NCI-H2196 (cell line): Measurements from ENCODE around the gene FGF18.
A peak's percentile ranks its signal among the peaks of the same experiment; 100 is the strongest.
"Not testable (repeated sequence)": the region's sequence is repeated elsewhere in the genome, so short reads cannot be mapped to it uniquely, and the experiment has no call there.

Source experiments
- DNase-seq: peaks from one replicate; lab custom pipeline; 2025; ENCODE audit not compliant: unreplicated experiment; lab: John Stamatoyannopoulos, UW

FGF18 gene

GRCh38 chr5:171418982-171419687 lies at the start of gene FGF18:
Gene FGF18 (plus strand): TSS chr5:171419647. CDS start chr5:171420200, 553 bp downstream.
- peak; percentile 57 for DNase-seq

GRCh38 chr5:171369898-171370297 lies 49.5 kb upstream of the FGF18 start:
- DNase-seq = no peak

- not testable (repeated sequence) for DNase-seq
These were observed 48.6 kb upstream of the FGF18 start for GRCh38 chr5:171370881-171371280.

- no peak for DNase-seq
These were observed 48.1 kb upstream of the FGF18 start for GRCh38 chr5:171371326-171371725.

GRCh38 chr5:171379961-171380360 lies 39.5 kb upstream of the FGF18 start:
- no peak for DNase-seq

GRCh38 chr5:171384416-171384815 lies 35.0 kb upstream of the FGF18 start:
- not testable (repeated sequence) for DNase-seq

- not testable (repeated sequence) for DNase-seq
These were observed 34.4 kb upstream of the FGF18 start for GRCh38 chr5:171384999-171385398.

- DNase-seq = no peak
These were observed 33.3 kb upstream of the FGF18 start for GRCh38 chr5:171386006-171386671.

- no peak for DNase-seq
These were observed 32.5 kb upstream of the FGF18 start for GRCh38 chr5:171386861-171387344.

GRCh38 chr5:171387345-171387969 lies 32.0 kb upstream of the FGF18 start, which contains the start of gene NPM1:
Gene NPM1 (plus strand): TSS chr5:171387849. CDS start chr5:171387949, 100 bp downstream.
- DNase-seq = peak; percentile 98

GRCh38 chr5:171387970-171388815 lies 31.3 kb upstream of the FGF18 start:
- DNase-seq = peak; percentile 74

GRCh38 chr5:171388816-171389168 lies 30.7 kb upstream of the FGF18 start:
- no peak for DNase-seq

GRCh38 chr5:171390883-171391677 lies 28.4 kb upstream of the FGF18 start:
- no peak for DNase-seq

GRCh38 chr5:171391996-171392577 lies 27.4 kb upstream of the FGF18 start:
- no peak for DNase-seq

GRCh38 chr5:171392585-171393159 lies 26.8 kb upstream of the FGF18 start:
- no peak for DNase-seq

- no peak for DNase-seq
These were observed 24.4 kb upstream of the FGF18 start for GRCh38 chr5:171395042-171395441.

- not testable (repeated sequence) for DNase-seq
These were observed 22.9 kb upstream of the FGF18 start for GRCh38 chr5:171396583-171396982.

- DNase-seq = no peak
These were observed 22.3 kb upstream of the FGF18 start for GRCh38 chr5:171397190-171397589.

- no peak for DNase-seq
These were observed 21.8 kb upstream of the FGF18 start for GRCh38 chr5:171397599-171397998.
